HG03095 (cell line): ENCODE measurements around the gene HELQ.
A peak's percentile ranks its signal among the peaks of the same experiment; 100 is the strongest.

Source experiments
- ATAC-seq: cut with Tn5 transposase; IDR thresholded peaks from one replicate; pipeline ENCODE4 v1.9.1; 2021; ENCODE audit warnings: moderate library complexity; ENCODE audit not compliant: unreplicated experiment

The HELQ gene

GRCh38 chr4:83371235-83371634 lies 84.4 kb downstream of the HELQ start:
- ATAC-seq, result no peak

- ATAC-seq, result no peak
These were observed 85.0 kb downstream of the HELQ start for GRCh38 chr4:83370640-83370906.

GRCh38 chr4:83369831-83370639 lies 85.6 kb downstream of the HELQ start:
- no peak for ATAC-seq

- ATAC-seq, result no peak
These were observed 91.3 kb downstream of the HELQ start for GRCh38 chr4:83364312-83364711.

- peak; percentile 58 for ATAC-seq
These were observed 92.9 kb downstream of the HELQ start for GRCh38 chr4:83362492-83363329.

- no peak for ATAC-seq
These were observed 94.1 kb downstream of the HELQ start for GRCh38 chr4:83361416-83362103.

- ATAC-seq, result no peak
These were observed 95.6 kb downstream of the HELQ start for GRCh38 chr4:83360018-83360417.

- no peak for ATAC-seq
These were observed 97.2 kb downstream of the HELQ start for GRCh38 chr4:83358410-83358809.
